CD4-positive, alpha-beta T cell treated with Interleukin-21 for 1 hour (primary cell): ENCODE results near the gene GRIN1.

Source experiments
- DNase-seq: peaks from one replicate; pipeline ENCODE4 v3.0.0-alpha.2; 2020

Gene GRIN1

GRCh38 chr9:137148661-137149060, 9.7 kb downstream of the GRIN1 start:
- no peak for DNase-seq

GRCh38 chr9:137149363-137149762, 10.4 kb downstream of the GRIN1 start:
- no peak for DNase-seq

GRCh38 chr9:137149942-137150616, 11.1 kb downstream of the GRIN1 start:
- DNase-seq, result no peak

GRCh38 chr9:137150617-137151457, 11.9 kb downstream of the GRIN1 start:
- DNase-seq, result peak; percentile 59

GRCh38 chr9:137152844-137153405, 14.0 kb downstream of the GRIN1 start:
- DNase-seq, result no peak

GRCh38 chr9:137156567-137157375, 17.8 kb downstream of the GRIN1 start:
- peak; percentile 60 for DNase-seq

- no peak for DNase-seq
Measured at GRCh38 chr9:137157618-137158415, 18.9 kb downstream of the GRIN1 start.

GRCh38 chr9:137158625-137159024, 19.7 kb downstream of the GRIN1 start:
- DNase-seq, result no peak

GRCh38 chr9:137159105-137160053, 20.4 kb downstream of the GRIN1 start:
- no peak for DNase-seq

GRCh38 chr9:137160054-137160425, 21.1 kb downstream of the GRIN1 start:
- no peak for DNase-seq

GRCh38 chr9:137160716-137161557, 22.0 kb downstream of the GRIN1 start:
- DNase-seq, result no peak

- DNase-seq, result no peak
Measured at GRCh38 chr9:137161558-137162486, 22.9 kb downstream of the GRIN1 start.

- DNase-seq, result peak; percentile 13
Measured at GRCh38 chr9:137162505-137163364, 23.8 kb downstream of the GRIN1 start.

- DNase-seq, result no peak
Measured at GRCh38 chr9:137163365-137163715, 24.4 kb downstream of the GRIN1 start.

GRCh38 chr9:137163805-137164204, 24.9 kb downstream of the GRIN1 start:
- no peak for DNase-seq

GRCh38 chr9:137164370-137165249, 25.7 kb downstream of the GRIN1 start:
- no peak for DNase-seq

- no peak for DNase-seq
Measured at GRCh38 chr9:137165250-137165836, 26.4 kb downstream of the GRIN1 start.
